HG03457 (cell line): ENCODE results near the gene MNT.

ENCODE experiments used
- ATAC-seq: cut with Tn5 transposase; IDR thresholded peaks from one replicate; pipeline ENCODE4 v1.9.1; 2021; ENCODE audit warnings: moderate number of reproducible peaks; ENCODE audit not compliant: unreplicated experiment

Gene MNT

GRCh38 chr17:2383628-2384167 is 17.2 kb downstream of the MNT start:
- no peak for ATAC-seq

- no peak for ATAC-seq
These were observed 19.8 kb downstream of the MNT start for GRCh38 chr17:2380950-2381649.

- no peak for ATAC-seq
These were observed 20.5 kb downstream of the MNT start for GRCh38 chr17:2380226-2380922.

GRCh38 chr17:2379489-2380225 is 21.2 kb downstream of the MNT start:
- no peak for ATAC-seq

GRCh38 chr17:2378905-2379304 is 22.0 kb downstream of the MNT start:
- no peak for ATAC-seq

GRCh38 chr17:2377659-2378058 is 23.2 kb downstream of the MNT start:
- ATAC-seq, result no peak

- ATAC-seq, result no peak
These were observed 24.8 kb downstream of the MNT start for GRCh38 chr17:2376107-2376506.

- ATAC-seq, result no peak
These were observed 25.5 kb downstream of the MNT start for GRCh38 chr17:2375406-2375805.

GRCh38 chr17:2374549-2375285 is 26.1 kb downstream of the MNT start:
- no peak for ATAC-seq

GRCh38 chr17:2373179-2373578 is 27.7 kb downstream of the MNT start:
- no peak for ATAC-seq

- ATAC-seq, result no peak
These were observed 28.2 kb downstream of the MNT start for GRCh38 chr17:2372681-2373080.

GRCh38 chr17:2372180-2372579 is 28.7 kb downstream of the MNT start:
- ATAC-seq, result no peak

GRCh38 chr17:2371183-2372130 is 29.4 kb downstream of the MNT start:
- no peak for ATAC-seq

GRCh38 chr17:2370211-2370589 is 30.7 kb downstream of the MNT start:
- no peak for ATAC-seq

- ATAC-seq, result no peak
These were observed 31.2 kb downstream of the MNT start for GRCh38 chr17:2369551-2370210.

GRCh38 chr17:2369039-2369438 is 31.8 kb downstream of the MNT start:
- no peak for ATAC-seq

GRCh38 chr17:2368359-2368758 is 32.5 kb downstream of the MNT start:
- no peak for ATAC-seq

GRCh38 chr17:2366747-2367494 is 33.9 kb downstream of the MNT start:
- ATAC-seq, result no peak

GRCh38 chr17:2365132-2365531 is 35.7 kb downstream of the MNT start:
- no peak for ATAC-seq
